B cell (primary cell): Measurements from ENCODE around the gene TNFRSF9. TPM values are rescaled to one million over a fixed set of nuclear protein-coding genes. Genes with fewer than 3 reads are reported as not detected.
A peak's percentile ranks its signal among the peaks of the same experiment; 100 is the strongest.
"Not testable (repeated sequence)": the region's sequence is repeated elsewhere in the genome, so short reads cannot be mapped to it uniquely, and the experiment has no call there.

Experiments
- ATAC-seq: fragments of 200-7000 bp; cut with Tn5 transposase; one replicate; pipeline ENCODE4 v1.10.0; 2021; ENCODE audit warnings: low read depth, mild to moderate bottlenecking, moderate number of reproducible peaks, moderate library complexity
- CTCF ChIA-PET: fragments of 350-600 bp; sonication (Branson Sonifier 250); formaldehyde crosslinking; loops from one replicate; lab custom pipeline; 2021; ENCODE audit warnings: antibody characterized with exemption, inconsistent platforms; lab: Charles Lee
- POLR2A ChIA-PET: fragments of 350-600 bp; sonication (Branson Sonifier 250); formaldehyde crosslinking; loops from one replicate; lab custom pipeline; 2021; ENCODE audit warnings: antibody characterized with exemption; lab: Charles Lee
- DNase-seq: peaks from one replicate; pipeline ENCODE4 v3.0.0; 2013
- H2AFZ ChIP-seq: 2 replicates; pipeline ENCODE4 v1.6.1; 2012; ENCODE audit warnings: mild to moderate bottlenecking, low read depth, low read length; ENCODE audit not compliant: insufficient read depth, poor library complexity, severe bottlenecking
- H3K27ac ChIP-seq, 2 donors: 1 replicate in 1 of 2; 2 replicates in 1 of 2; pipeline ENCODE4 v1.5.1; 2012 to 2013; ENCODE audit warnings: low read length in 2 of 2, mild to moderate bottlenecking in 2 of 2, moderate library complexity in 1 of 2
- H3K27me3 ChIP-seq, 4 experiments: fragments of 200-600 bp in 1 of 4; sonication (generic) in 1 of 4; replicated peaks in 1 of 4; 1 replicate in 2 of 4; 2 replicates in 2 of 4; pipeline versions ENCODE4 v1.6.1 to v1.7.0; 2013 to 2016; ENCODE audit warnings: low read length in 3 of 4, mild to moderate bottlenecking in 2 of 4, mixed read lengths in 1 of 4, moderate library complexity in 1 of 4; ENCODE audit not compliant: insufficient read depth in 4 of 4, control insufficient read depth in 3 of 4; ENCODE audit errors: control extremely low read depth in 1 of 4
- H3K36me3 ChIP-seq, 2 experiments: replicated peaks in 1 of 2; 1 replicate in 1 of 2; 2 replicates in 1 of 2; pipeline versions ENCODE4 v1.6.1 to v1.7.1; 2013; ENCODE audit warnings: low read length in 1 of 2; ENCODE audit not compliant: insufficient read depth in 2 of 2, control insufficient read depth in 1 of 2; ENCODE audit errors: control extremely low read depth in 1 of 2, extremely low read depth in 1 of 2
- H3K4me1 ChIP-seq, 2 donors: fragments of 200-600 bp in 1 of 2; sonication (generic) in 1 of 2; 1 replicate in 1 of 2; 2 replicates in 1 of 2; pipeline versions ENCODE4 v1.5.1 to v1.6.1; 2013 to 2017; ENCODE audit warnings: low read length in 2 of 2; ENCODE audit not compliant: control insufficient read depth in 2 of 2, insufficient read depth in 2 of 2
- H3K4me2 ChIP-seq: replicated peaks from 2 replicates; pipeline ENCODE3; 2012; ENCODE audit warnings: mild to moderate bottlenecking, low read depth, low read length; ENCODE audit not compliant: poor library complexity, severe bottlenecking
- H3K4me3 ChIP-seq, 5 experiments: fragments of 200-600 bp in 1 of 5; sonication (generic) in 1 of 5; 1 replicate in 3 of 5; 2 replicates in 2 of 5; pipeline versions ENCODE4 v1.5.1 to v1.7.0; 2011 to 2016; ENCODE audit warnings: low read length in 4 of 5, mild to moderate bottlenecking in 4 of 5, low read depth in 2 of 5, control low read depth in 1 of 5, moderate library complexity in 1 of 5; ENCODE audit not compliant: insufficient read depth in 1 of 5; ENCODE audit errors: control extremely low read depth in 1 of 5, extremely low read depth in 1 of 5
- H3K79me2 ChIP-seq: fragments of 200-600 bp; sonication (generic); one replicate; pipeline ENCODE4 v1.6.0; 2016; ENCODE audit warnings: low read length; ENCODE audit not compliant: control insufficient read depth, insufficient read depth
- H3K9ac ChIP-seq: fragments of 200-600 bp; sonication (generic); 2 replicates; pipeline ENCODE4 v1.6.1; 2017; ENCODE audit warnings: mild to moderate bottlenecking, low read length, moderate library complexity
- H3K9me3 ChIP-seq, 3 donors: one replicate each; pipeline versions ENCODE4 v1.6.1 to v1.7.1; 2013; ENCODE audit warnings: low read length in 2 of 3; ENCODE audit not compliant: control insufficient read depth in 2 of 3, insufficient read depth in 1 of 3; ENCODE audit errors: control extremely low read depth in 1 of 3
- H4K20me1 ChIP-seq: 2 replicates; pipeline ENCODE4 v1.6.0; 2012; ENCODE audit warnings: mild to moderate bottlenecking, low read length; ENCODE audit not compliant: insufficient read depth, control insufficient read depth, poor library complexity, severe bottlenecking
- H3K27ac Mint-ChIP-seq: one replicate; pipeline ENCODE4 v1.8.0; 2021; ENCODE audit warnings: mixed read lengths
- H3K27me3 Mint-ChIP-seq: one replicate; pipeline ENCODE4 v1.8.0; 2021; ENCODE audit warnings: mixed read lengths
- H3K4me1 Mint-ChIP-seq: one replicate; pipeline ENCODE4 v1.8.0; 2021; ENCODE audit warnings: mixed read lengths
- H3K4me3 Mint-ChIP-seq: one replicate; pipeline ENCODE4 v1.8.0; 2021; ENCODE audit warnings: mixed read lengths
- H3K9me3 Mint-ChIP-seq: one replicate; pipeline ENCODE4 v1.8.0; 2022; ENCODE audit warnings: mixed read lengths; ENCODE audit not compliant: insufficient read depth
- CTCF ChIP-seq: fragments of 200-600 bp; IDR thresholded peaks from one replicate; pipeline ENCODE4 v1.8.0; 2022; ENCODE audit warnings: antibody characterized with exemption, mild to moderate bottlenecking
- EZH2 ChIP-seq: IDR thresholded peaks from 2 replicates; pipeline ENCODE4 v1.6.1; 2012; ENCODE audit warnings: borderline replicate concordance, low read depth, mild to moderate bottlenecking, moderate library complexity, low read length; ENCODE audit not compliant: insufficient read depth, poor library complexity, severe bottlenecking
- WGBS: methylation state at CpG from one replicate; pipeline ENCODE4 v1.1.5; 2013; ENCODE audit warnings: missing lambda C conversion rate; ENCODE audit not compliant: insufficient coverage; 5-methylcytosine and 5-hydroxymethylcytosine counted together
- intact Hi-C: fragments of 100-400 bp; cut with micrococcal nuclease; formaldehyde crosslinking; loops from one replicate; pipeline ENCODE4 v1.10.0; 2022
- polyA plus RNA-seq: library from polyadenylated mRNA; depleted of rRNA; stranded (reverse); fragments of >200 nt; gene quantifications from 2 replicates; pipeline ENCODE4 v1.2.3, GENCODE V29; 2012
- total RNA-seq, 2 donors: library from RNA; stranded (reverse); fragments of 120-200 nt in 1 of 2; gene quantifications; 1 replicate in 1 of 2; 2 replicates in 1 of 2; pipeline versions ENCODE4 v1.2.3 to v1.2.4, GENCODE V29; 2013 to 2022

Gene TNFRSF9
- total and polyA plus RNA-seq, 2 donors (not counting 1 experiment from before 2014, with no cell fraction given) = 0.01 to 0.44 TPM

GRCh38 chr1:7954683-7955082, 14.0 kb upstream of the TNFRSF9 start:
- peak overlapping the region; percentile 91 for H3K4me3 Mint-ChIP-seq
- H3K27me3 ChIP-seq = no peaks in the 10 kb centered on the region
- H4K20me1 ChIP-seq = no peaks in the 10 kb centered on the region
- no peaks in the 10 kb centered on the region for H3K79me2 ChIP-seq
- DNase-seq (no peak), ATAC-seq (no peak)
- H2AFZ ChIP-seq = peak overlapping the region; percentile 78
- H3K4me1 Mint-ChIP-seq = peaks cover 18% of the 10 kb centered on the region
- peak overlapping the region; percentile 77 for H3K9ac ChIP-seq
- peak overlapping the region in 4 of 5 experiments; percentile 60 to 70 (median 66) for H3K4me3 ChIP-seq
- ChIA-PET CTCF (no interaction called here), POLR2A (no interaction called here)
- H3K36me3 ChIP-seq = no peaks in the 10 kb centered on the region
- peak overlapping the region; percentile 75 for H3K4me2 ChIP-seq
- H3K27ac Mint-ChIP-seq = peak overlapping the region; percentile 95
- H3K9me3 Mint-ChIP-seq = no peaks in the 10 kb centered on the region
- TF ChIP-seq CTCF = no peak
- intact Hi-C loops = loop anchor here (1.0 kb wide), 1 partner anchor 8 kb away; no protein-coding TSS in a partner anchor
- WGBS = 100% methylated on average over 2 of the region's 7 CpGs
- peak overlapping the region; percentile 89 to 94 for H3K27ac ChIP-seq
- no peaks in the 10 kb centered on the region for H3K27me3 Mint-ChIP-seq
- H3K4me1 ChIP-seq = peaks cover 4 to 10% of the 10 kb centered on the region in 2 donors
- no peaks in the 10 kb centered on the region for H3K9me3 ChIP-seq

- no peak for TF ChIP-seq CTCF
- no peak for TF ChIP-seq EZH2
- no peaks in the 10 kb centered on the region for H3K9me3 Mint-ChIP-seq
- H4K20me1 ChIP-seq = no peaks in the 10 kb centered on the region
- H3K27ac Mint-ChIP-seq = peak overlapping the region; percentile 95
- no peaks in the 10 kb centered on the region for H3K79me2 ChIP-seq
- peak overlapping the region; percentile 91 for H3K4me3 Mint-ChIP-seq
- under 1% methylated on average over 65 of the region's 65 CpGs for WGBS
- peak overlapping the region; percentile 17 to 70 (median 65) for H3K4me3 ChIP-seq
- peak; percentile 92 for ATAC-seq
- no peaks in the 10 kb centered on the region for H3K27me3 Mint-ChIP-seq
- intact Hi-C loops = loop anchor here (1.0 kb wide), 1 partner anchor 8 kb away; no protein-coding TSS in a partner anchor
- peaks cover 4 to 10% of the 10 kb centered on the region in 2 donors for H3K4me1 ChIP-seq
- peak overlapping the region; percentile 75 for H3K4me2 ChIP-seq
- peak overlapping the region; percentile 89 to 94 for H3K27ac ChIP-seq
- H2AFZ ChIP-seq = peak overlapping the region; percentile 78
- DNase-seq = peak; percentile 87
- H3K4me1 Mint-ChIP-seq = peaks cover 18% of the 10 kb centered on the region
- CTCF ChIA-PET = no interaction called here
- peak overlapping the region; percentile 77 for H3K9ac ChIP-seq
- H3K27me3 ChIP-seq = no peaks in the 10 kb centered on the region
- H3K36me3 ChIP-seq = no peaks in the 10 kb centered on the region
- POLR2A ChIA-PET = no interaction called here
- H3K9me3 ChIP-seq = no peaks in the 10 kb centered on the region
These were observed 13.4 kb upstream of the TNFRSF9 start for GRCh38 chr1:7953850-7954609.

- DNase-seq, POLR2A ChIA-PET, H3K36me3 ChIP-seq, H3K27me3 ChIP-seq, H3K27ac ChIP-seq, H3K9me3 Mint-ChIP-seq, H3K9me3 ChIP-seq, intact Hi-C loops, H3K4me3 Mint-ChIP-seq, H3K79me2 ChIP-seq, H3K4me2 ChIP-seq, CTCF ChIA-PET, H3K4me3 ChIP-seq, H3K9ac ChIP-seq, H3K27ac Mint-ChIP-seq, H3K27me3 Mint-ChIP-seq, H4K20me1 ChIP-seq, ATAC-seq, H2AFZ ChIP-seq: not testable (repeated sequence)
- H3K4me1 Mint-ChIP-seq = peaks cover 18% of the 10 kb centered on the region
- H3K4me1 ChIP-seq = peaks cover 4 to 10% of the 10 kb centered on the region in 2 donors
- WGBS = no CpG with 5 or more reads among the region's 30 CpGs
These were observed 12.2 kb upstream of the TNFRSF9 start for GRCh38 chr1:7952791-7953190.
